GM12891 (cell line): ENCODE measurements around the gene WAPL.
"Not testable (repeated sequence)": the region's sequence is repeated elsewhere in the genome, so short reads cannot be mapped to it uniquely, and the experiment has no call there.

Experiments
- DNase-seq: peaks from one replicate; pipeline ENCODE4 v3.0.0; 2011; ENCODE audit warnings: low spot score; ENCODE audit not compliant: insufficient read length
- FAIRE-seq: peaks from 2 replicates; lab custom pipeline; 2011; peaks lifted over from hg19 to GRCh38; lab: Jason Lieb, UNC
- PAX5 ChIP-seq: IDR thresholded peaks from 2 replicates; pipeline ENCODE4 v1.6.1; 2011; ENCODE audit warnings: low read length, moderate library complexity, mild to moderate bottlenecking; ENCODE audit not compliant: insufficient read depth, severe bottlenecking
- POLR2A ChIP-seq: IDR thresholded peaks from 2 replicates; pipeline ENCODE4 v1.6.1; 2011; ENCODE audit warnings: low read depth, low read length, control low read depth
- POLR2AphosphoS5 ChIP-seq: IDR thresholded peaks from 2 replicates; pipeline ENCODE4 v1.6.1; 2011; ENCODE audit warnings: low read depth, low read length, control low read depth
- POU2F2 ChIP-seq: IDR thresholded peaks from 2 replicates; pipeline ENCODE4 v1.6.1; 2011; ENCODE audit warnings: low read depth, mild to moderate bottlenecking, control low read depth, low read length, moderate library complexity
- SPI1 ChIP-seq: IDR thresholded peaks from 2 replicates; pipeline ENCODE4 v1.6.1; 2011; ENCODE audit warnings: low read depth, low read length, control low read depth
- TAF1 ChIP-seq: IDR thresholded peaks from 2 replicates; pipeline ENCODE4 v1.6.1; 2011; ENCODE audit warnings: low read depth, low read length, control low read depth

WAPL gene

DNA sequence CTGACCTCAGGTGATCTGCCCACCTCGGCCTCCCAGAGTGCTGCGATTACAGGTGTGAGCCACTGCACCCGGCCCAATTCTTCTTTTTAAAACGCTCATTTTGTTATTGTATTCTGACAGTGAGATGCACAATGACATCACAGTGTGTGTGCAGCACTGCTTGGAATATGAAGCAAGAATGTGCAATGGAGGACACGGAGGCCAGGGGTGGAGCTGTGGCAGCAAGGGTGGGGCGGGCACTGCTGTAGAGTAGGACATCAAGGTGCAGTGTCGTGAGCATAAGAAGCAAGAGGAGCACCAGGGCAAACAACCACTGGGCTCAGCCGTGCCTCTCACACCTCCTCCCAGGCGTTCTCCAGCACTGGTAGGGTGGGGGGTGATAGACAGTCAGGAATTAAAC lies 128.2 kb downstream of the WAPL start:
- no peak for TF ChIP-seq POLR2AphosphoS5
- TF ChIP-seq SPI1, result no peak
- no peak for TF ChIP-seq PAX5
- no peak for TF ChIP-seq POU2F2
- peak; percentile 86 for FAIRE-seq

DNA sequence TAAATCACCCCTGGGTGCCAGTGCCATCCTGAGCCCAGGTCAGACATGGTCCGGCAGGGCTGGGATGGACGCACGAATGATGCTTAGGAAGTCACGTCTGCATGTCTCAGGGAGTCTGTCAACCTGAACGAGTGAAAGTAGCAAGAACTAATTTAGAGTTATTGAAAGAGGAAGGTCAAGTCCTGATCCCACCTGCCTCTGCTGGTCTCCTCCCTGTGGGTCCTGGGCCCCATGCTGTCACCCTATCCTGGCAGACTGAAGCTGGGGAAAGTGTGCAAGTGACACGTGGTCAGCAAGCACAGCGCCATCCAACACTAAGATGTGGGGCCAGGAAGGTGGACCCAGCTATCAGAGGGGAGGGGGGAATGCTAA lies 128.9 kb downstream of the WAPL start:
- TF ChIP-seq POLR2AphosphoS5 (no peak), PAX5 (no peak), SPI1 (0 out of 2 replicates have a peak, but pooled peaks have one; percentile 20), POU2F2 (no peak)
- no peak for DNase-seq
- peak; percentile 95 for FAIRE-seq

More for the DNA sequence above, 128.2 kb downstream of the WAPL start:
- no peak for DNase-seq

DNA sequence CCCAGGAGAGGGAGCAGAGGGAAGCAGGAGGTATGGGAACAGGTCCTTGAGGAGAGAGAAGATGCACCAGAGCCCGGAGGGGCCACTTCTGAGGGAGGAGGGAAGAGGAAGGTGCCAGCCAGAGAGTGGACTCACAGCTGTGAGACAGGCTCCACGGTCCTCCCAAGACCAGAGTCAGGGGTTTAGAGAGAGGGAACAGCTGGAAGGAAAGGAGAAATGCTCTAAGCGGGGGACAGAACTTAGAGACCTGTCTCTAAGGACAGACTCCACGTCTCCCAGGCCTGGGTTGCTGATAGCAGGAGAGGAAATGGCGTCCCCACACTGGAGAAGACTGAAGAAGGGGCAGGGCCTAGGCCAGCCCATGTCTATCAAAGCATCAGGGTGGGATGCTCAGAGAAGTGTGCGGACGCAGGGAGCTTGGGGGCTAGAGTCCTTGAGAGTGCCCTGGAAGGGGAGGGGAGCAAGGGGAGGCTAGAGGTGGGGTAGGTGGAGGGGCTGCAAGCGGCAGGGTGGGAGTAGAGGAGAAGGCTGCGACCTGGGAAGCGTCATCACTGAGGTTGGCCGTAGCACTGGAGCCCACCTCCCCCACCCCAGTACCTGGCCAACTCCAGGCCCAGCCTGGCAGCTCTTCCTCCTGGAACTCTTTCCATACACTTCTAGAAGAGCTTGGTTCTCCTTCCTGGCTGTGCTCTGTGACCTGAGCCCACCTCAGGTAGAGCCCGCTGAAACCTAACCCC lies 129.4 kb downstream of the WAPL start:
- FAIRE-seq, result no peak
- no peak for TF ChIP-seq PAX5
- TF ChIP-seq TAF1, result no peak
- no peak for TF ChIP-seq POLR2A
- TF ChIP-seq POLR2AphosphoS5, result no peak
- TF ChIP-seq POU2F2, result no peak
- no peak for TF ChIP-seq SPI1
- no peak for DNase-seq

DNA sequence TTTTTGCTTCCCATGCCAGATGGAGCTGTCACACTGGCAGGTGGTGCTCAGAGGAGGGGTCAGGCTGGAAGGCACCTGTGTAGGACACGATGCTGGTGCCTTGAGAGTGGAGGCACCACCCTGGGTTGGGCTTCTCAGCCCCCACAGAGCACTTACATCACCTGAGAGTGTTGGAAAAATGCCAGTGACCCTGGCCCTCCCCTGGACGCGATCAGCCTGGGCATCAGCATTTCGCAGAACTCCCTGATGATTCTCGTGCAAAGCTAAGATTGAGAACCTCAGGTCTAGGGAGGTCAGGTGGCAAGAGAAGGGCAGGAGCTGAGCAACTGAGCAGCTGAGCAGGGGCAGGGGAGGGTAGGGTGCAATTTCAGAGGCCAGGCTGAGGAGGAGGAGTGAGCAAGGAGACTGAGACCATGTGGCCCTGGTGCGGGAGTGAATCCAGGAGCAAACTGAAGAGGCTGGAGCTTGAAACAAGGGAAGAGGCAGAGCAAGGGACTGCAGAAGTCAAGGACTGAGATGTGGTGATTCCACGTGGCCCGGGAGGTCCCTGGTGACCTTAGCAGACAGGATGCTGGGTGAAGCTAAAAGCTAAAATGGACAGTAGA lies 130.3 kb downstream of the WAPL start:
- TF ChIP-seq SPI1 (no peak), TAF1 (no peak), POLR2AphosphoS5 (no peak), PAX5 (no peak), POU2F2 (no peak), POLR2A (no peak)
- DNase-seq, result no peak
- FAIRE-seq, result peak; percentile 86

DNA sequence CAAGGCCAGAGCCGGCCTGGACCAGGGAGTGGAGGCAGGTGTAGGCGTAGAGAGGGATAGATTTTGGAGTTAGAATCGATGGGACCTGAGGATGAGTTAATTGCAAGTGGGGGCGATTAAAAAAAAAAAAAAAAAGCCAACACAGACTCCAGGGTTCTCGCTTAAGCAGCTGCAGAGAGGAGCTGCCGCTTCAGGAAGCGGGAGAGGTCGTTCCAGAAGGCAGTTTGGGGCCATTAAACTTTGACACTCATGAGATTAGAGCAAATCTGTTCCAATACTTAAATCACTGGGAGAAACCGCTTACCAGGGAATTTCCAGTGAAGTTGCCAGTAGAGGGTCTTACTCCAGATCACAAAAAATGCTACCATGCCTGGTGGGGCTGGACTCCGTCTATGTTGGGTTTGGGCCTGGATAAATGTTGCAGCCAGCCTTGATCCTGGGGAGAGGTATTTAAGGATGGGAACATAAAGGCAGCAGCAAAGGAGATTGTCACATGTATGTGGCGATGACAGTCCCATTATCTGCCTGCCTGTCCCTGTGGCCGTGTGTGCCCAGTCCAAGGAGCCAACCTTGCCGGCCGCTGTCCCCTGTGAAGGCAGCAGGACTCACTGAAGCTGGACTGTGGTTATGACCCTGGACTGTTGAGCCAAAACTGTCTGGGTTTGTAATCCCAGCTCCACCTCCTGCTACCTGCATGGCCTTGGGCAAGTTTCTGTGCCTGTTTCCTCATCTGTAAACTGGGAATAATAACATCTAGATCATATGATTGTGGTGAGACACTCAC lies 131.1 kb downstream of the WAPL start:
- DNase-seq (no peak), FAIRE-seq (no peak)
- TF ChIP-seq POLR2A (no peak), TAF1 (no peak), SPI1 (no peak)

DNA sequence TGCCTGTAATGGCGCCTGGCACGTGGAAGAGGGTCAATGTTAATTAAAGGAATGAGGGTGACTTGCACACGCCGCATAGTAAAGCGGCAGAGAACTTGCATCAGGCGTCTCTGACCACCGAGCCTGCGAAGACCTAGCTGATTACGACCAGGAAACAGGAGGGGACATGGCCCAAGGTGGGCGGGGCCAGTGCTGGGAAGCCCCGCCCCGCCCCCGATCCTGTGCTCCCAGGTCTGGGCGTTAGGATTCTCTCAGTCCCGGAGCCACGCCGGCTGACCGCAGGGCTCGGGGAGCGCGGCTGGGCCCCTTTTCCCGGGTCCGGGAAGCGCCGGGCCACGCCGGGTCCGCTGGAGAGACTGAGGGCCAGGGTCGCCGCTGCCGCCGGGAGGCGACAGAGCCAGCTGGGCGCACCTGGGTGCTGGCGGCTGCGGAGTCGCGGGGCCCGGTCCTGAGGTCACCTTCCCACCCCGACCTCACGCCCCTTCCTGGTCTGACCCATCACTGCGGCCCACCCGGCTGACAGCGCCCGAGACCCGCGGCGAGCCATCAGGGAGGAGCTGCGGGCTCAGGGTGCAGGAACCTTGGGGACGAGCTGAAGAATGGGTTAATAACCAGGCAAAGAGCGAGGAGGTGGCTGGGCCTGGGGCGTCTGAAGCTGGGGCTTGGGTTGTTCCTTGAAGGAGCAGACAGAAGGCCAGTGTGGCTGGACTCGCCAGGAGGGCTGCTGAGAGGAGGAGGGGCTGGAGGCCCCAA lies 132.0 kb downstream of the WAPL start:
- FAIRE-seq (peak; percentile 85), DNase-seq (no peak)
- TF ChIP-seq TAF1 (no peak), PAX5 (no peak), POLR2A (no peak), POU2F2 (no peak), SPI1 (no peak), POLR2AphosphoS5 (no peak)

DNA sequence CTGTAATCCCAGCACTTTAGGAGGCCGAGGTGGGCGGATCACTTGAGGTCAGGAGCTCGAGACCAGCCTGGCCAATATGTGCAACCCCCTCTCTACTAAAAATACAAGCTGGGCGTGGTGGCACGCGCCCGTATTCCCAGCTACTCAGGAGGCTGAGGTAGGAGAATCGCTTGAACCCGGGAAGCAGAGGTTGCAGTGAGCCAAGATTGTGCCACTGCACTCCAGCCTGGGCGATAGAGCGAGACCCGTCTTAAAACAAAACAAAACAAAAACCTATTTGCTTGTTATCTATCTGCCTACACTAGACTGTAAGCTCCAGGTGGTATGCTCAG lies 132.5 kb downstream of the WAPL start:
- FAIRE-seq, result not testable (repeated sequence)

DNA sequence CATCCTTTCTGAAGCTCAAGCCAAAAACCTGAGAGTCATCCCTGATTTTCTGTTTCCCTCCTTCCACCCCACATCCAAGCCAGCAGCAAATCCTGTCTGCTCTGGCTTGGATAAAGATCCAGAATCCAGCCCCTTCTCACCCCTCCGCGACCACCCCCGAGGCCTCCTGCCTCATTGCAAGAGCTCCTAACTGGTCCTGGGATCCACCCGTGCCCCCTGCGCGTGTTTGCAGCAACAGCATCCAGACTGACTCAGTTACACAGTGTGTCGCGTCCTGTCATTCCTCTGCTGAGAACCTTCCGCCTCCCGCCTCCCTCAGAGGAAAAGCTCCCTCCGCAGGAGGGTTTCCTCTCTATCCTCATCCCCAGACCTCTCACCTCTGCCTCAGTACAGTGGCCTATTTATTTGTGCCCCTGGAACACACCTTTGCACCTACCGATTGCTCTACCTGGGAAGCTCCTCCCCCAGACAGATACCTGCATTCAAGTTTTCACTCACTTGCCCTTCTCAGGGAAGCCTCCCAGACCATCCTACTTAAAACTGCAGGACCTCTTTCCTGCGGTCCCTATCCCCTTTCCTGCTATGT lies 133.4 kb downstream of the WAPL start:
- TF ChIP-seq SPI1 (no peak), POLR2A (no peak), TAF1 (no peak), PAX5 (no peak), POLR2AphosphoS5 (no peak), POU2F2 (no peak)
- no peak for FAIRE-seq
- DNase-seq, result no peak

More for the DNA sequence above, 132.5 kb downstream of the WAPL start:
- not testable (repeated sequence) for DNase-seq

DNA sequence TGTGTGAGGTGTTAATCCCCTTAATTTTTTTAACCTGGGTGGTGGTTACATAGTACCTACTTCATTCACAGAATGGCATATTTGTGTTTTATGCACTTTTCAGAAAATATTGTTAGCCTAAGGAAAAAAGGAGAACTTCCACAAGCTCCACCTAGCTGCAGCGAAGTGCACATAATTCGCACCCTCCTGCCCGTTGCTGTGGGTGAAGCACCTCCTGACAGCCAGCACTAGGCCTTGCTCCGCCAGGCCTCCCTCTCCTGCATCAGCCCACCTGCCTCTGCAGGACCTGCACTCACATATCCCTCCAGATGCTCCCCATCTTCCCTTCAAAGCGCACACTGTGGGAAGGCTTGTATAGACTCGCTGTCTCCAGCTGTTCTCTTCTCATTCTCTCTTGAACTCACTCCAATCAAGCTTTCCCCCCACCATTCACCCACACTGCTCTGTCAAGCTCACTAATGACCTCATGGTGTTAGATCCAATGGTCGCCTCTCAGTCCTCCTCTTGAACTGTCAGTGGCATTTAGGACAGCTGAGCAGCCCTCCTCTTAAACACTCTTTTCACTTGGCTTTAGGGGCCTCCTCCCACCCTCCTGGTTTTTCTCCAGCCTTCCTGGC lies 134.3 kb downstream of the WAPL start:
- FAIRE-seq, result no peak
- no peak for DNase-seq
- no peak for TF ChIP-seq TAF1
- no peak for TF ChIP-seq POLR2A
- no peak for TF ChIP-seq SPI1
- no peak for TF ChIP-seq PAX5
- no peak for TF ChIP-seq POLR2AphosphoS5
- no peak for TF ChIP-seq POU2F2
